ENCODE results near the gene TMEM126B.
A peak's percentile ranks its signal among the peaks of the same experiment; 100 is the strongest.

TMEM126B gene

DNA sequence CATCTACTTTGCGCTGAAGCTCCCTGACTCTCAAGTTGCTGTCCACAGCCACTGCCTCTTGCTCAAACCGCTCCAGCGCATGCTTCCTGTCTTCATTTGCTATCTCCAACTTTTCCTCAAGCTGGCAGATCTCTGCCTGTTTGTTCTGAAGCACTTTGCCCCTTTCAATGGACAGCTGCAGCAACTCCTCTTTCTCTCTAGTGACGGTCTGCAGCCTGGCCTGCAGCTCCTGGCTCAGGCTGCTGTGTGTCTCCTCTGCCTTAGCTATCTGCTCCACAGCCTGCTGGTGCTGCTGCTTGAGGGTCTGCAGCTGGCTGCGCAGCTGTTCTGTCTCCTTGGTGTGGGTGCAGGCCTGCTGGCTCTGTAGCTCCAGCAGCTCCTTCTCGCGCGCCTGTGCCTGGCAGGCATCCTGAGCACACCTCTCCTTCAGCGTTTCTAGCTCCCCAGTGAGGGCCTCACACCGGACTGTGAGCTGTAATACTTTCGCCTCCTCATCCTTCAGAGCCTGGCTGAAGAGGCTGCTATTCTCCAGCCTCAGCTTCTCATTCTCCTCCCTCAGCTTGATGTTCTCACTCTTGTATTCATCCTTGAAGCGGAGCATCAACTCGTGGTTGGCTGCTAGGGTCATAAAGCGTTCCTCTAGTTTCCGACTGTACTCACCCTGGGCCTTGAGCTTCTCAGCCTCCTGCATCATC is 56.9 kb downstream of the TMEM126B start:
- DNase-seq: no peak

DNA sequence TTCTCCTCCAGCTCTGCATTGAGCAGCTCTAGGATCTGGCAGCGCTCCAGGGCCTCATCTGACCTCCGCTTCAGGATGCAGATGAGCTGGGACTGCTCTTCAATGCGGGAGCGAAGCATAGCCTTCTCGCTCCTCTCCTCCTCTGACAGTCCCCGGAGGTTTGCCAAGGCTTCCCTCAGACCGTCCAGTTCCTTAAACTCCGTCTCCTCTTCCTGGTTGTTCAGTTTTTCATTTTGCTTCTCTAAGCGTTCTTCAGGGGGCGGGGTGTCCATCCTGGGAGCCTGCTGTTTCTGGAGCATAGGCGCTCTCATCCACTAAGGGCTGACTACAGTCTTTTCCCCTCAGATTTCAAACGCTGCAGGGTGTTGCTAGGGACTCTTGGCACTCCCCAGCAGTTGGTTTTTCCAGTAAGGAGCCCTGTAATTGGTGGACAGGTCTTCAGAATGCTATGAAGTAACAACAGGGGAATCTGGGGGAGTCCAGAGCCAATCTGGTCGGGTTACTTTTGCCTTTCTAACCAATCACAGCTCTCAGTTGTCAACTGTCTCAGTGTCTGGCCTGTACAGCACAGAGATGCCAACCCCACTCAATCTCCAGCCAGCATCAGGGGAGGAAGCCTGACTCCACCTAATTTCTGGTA is 57.5 kb downstream of the TMEM126B start, which contains the start of gene CCDC89:
TSS of gene CCDC89 (minus strand) at position 376 of the 640 bp plus-strand sequence. CDS start at position 311, 65 bp downstream.
- DNase-seq: peak; percentile 76
